HG03280 (cell line): ENCODE measurements around the gene TNRC18.
"Not testable (repeated sequence)": the region's sequence is repeated elsewhere in the genome, so short reads cannot be mapped to it uniquely, and the experiment has no call there.

Experiments used
- ATAC-seq: cut with Tn5 transposase; IDR thresholded peaks from one replicate; pipeline ENCODE4 v1.9.1; 2021; ENCODE audit warnings: mild to moderate bottlenecking, moderate library complexity; ENCODE audit not compliant: unreplicated experiment

The TNRC18 gene

DNA sequence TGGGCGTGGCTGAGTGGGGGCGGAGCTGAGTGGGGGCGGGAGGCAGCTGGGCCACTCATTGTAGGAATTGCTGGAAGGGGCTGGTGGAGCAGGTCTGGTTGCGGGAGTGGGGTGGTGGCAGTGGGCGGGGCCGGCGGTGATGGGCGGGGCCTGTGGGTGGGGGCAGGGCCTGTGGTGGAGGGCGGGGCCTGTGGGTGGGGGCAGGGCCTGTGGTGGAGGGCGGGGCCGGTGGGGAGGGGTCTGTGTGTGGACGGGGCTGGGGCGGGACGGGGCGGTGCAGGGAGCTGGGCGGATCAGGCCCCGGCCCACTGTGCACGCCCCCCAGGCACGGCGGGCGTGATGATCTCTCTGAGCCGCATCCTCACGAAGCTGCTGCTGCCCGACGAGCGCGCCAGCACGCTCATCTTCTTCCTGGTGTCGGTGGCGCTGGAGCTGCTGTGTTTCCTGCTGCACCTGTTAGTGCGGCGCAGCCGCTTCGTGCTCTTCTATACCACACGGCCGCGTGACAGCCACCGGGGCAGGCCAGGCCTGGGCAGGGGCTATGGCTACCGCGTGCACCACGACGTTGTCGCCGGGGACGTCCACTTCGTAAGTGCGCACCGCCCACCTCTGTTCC is 126.9 kb downstream of the TNRC18 start:
- ATAC-seq, result no peak

DNA sequence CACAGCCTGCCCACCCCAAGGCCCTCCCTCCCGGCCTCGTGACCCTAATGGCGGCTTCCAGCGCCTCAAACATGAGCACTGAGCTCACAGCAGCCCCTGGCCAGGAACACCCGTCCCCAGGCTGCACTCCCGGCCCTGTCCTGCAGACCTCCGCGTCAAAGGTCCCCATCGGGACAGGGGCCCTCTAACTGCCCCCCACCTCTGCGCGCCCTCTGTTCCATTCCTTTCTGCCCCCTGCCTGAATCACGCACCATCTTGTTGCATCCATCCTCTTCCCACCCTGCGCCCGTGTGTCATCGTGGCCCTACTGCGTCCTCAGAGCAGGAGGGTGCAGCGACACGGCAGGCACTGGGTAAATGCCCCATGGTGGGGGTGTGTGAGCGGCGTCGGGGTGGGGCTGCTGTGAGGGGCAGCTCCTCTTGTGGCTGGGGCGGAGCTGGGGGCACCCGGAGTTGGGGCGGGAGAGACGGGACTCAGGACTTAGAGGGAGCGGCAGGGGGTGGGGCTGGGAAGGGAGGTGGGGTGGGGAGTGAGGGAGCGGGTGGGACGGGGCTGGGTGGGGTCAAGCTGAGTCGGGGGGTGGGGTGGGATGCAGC is 127.5 kb downstream of the TNRC18 start:
- ATAC-seq, result no peak

DNA sequence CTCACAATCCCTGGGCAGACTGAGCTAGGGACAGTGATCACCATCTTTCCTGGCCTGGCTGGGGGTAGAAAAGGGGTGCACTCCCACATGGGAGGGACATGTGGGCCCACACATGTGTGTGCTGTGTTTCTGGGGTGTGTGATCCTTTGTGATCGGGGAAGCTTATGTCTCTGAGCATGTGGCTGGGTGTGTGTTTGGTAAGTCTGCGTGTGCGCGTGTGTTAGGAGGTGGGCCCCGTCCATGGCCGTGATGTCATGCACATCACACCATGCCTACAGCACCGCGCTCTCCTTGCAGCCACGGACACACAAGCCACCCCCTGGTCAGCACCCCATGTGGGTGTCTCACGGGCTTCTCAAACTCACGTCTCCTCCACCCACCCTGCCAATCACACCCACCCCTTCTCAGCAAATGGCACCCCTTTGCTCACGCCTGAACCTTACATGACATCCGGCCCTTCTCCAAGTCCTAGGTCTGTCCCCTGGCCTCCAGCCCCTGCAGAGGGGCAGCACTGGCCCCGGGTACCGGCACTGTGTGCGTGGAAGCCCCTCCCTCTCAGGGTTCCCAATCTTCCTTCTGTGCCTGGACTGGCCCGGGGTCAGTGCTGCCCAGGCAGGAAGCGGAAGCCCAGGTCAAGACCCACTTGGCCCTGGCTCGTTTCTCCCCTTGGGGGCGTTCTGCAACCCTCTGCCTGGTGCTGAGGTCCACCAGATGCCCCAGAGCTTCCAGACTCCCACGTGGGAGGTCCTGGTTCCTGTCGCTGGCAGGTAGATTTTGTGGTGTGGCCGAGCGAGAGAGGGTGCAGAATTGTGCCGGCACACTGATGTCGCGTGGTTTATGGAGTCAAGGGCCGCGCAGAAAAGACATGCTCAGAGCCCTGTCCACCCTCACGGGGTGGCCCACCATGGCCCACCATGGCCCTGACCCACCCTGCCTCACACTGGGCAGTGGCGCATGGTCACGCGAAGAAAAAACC is 128.3 kb downstream of the TNRC18 start:
- ATAC-seq, result no peak

DNA sequence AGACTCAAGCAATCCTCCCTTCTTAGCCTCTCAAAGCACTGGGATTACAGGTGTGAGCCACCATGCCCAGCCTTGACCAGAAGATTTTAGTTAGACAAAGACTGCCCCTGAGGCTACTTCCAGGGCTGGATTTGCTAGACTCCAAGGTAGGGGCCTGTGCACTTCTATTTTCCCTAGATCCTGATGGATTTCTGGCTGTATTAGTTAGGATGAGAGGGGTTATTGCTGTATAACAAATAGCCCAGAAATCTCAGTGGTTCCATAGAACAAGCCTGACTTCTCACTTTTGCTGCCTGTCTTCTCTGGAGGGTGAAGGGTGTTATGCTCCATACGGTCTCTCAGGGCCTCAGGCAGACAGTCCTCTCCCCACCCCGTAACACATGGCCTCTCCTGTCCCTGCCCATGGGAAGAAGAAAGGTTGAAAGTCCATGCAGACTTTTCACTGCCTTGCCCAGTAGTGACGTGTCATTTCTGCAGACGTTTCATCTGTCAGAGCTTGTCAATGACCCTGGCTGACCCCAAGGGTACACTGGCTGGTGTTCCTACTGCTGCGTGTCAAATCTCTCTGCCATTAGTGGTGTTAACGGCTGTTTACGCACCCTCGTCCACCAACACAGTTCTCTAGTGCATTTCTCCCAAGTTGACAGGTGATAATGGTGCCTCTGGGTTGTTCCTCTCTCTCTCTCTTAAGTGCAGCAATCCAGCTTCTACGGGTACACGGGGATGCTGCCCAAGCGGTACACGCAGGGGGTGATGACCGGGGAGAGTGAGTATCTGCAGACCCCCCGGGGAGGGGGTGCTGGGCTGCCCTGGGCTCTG is 129.3 kb downstream of the TNRC18 start:
- no peak for ATAC-seq

DNA sequence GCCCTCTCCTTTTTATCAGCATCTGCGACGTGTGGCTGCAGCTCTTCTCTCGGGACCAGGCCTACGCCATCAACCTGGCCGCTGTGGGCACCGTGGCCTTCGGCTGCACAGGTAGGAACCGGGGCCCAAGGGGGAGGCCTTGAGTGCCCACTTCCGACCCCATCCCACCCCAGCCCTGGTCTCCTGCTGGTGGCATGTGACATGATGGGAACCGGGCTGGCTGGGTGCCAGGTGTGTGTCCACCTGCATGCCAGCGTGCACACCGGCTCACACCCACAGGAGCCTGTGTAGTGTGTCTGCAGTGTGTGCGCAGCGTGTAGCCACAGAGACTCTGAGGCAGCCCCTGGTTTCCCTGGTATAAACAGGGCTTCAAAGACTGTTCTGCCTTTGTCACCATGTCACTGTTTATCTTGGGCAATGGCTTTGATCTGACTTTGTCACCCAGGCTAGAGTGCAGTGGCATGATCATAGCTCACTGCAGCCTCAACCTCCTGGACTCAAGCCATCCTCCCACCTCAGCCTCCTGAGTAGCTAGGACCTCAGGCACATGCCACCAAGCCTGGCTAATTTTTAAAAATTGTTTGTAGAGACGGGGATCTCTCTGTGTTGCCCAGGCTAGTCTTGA is 131.8 kb downstream of the TNRC18 start:
- not testable (repeated sequence) for ATAC-seq

DNA sequence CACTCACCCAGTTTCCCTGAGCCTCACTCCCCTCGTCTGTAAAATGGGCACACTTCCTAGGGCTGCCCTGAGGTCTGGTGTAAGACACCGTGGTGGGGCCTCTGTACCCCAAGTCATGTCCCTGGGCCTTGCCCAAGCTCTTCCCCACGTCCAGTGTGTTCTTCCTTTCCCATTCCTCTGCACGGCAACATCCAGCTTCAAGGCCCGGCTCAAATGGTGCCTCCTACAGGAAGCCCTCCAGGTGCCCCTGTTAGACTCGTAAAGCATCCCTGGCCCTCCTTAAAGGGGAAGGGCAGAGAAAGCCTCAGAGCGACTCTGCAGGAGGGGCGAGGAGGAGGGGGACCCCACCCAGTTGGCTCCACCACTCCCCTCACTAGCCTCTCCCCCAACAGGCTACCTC is 132.3 kb downstream of the TNRC18 start:
- ATAC-seq, result no peak

DNA sequence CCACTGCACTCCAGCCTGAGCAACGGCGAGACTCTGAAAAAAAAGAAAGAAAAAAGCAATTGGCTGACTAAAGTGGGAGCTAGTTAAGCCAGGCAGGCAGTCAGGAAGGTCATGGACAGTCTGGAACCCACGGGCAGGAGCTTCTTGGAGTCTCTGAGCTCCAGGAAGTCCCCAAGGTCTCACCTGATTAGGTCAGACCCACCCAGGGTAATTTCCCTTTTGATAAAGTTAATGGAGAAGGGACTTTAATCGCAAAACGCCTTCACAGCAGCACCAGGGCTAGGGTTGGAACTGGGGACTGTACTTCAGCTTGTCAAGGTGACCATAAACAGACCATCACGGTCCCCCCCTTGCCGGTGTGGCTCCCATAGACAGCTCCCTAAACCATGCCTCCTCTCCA is 134.3 kb downstream of the TNRC18 start:
- ATAC-seq, result no peak

DNA sequence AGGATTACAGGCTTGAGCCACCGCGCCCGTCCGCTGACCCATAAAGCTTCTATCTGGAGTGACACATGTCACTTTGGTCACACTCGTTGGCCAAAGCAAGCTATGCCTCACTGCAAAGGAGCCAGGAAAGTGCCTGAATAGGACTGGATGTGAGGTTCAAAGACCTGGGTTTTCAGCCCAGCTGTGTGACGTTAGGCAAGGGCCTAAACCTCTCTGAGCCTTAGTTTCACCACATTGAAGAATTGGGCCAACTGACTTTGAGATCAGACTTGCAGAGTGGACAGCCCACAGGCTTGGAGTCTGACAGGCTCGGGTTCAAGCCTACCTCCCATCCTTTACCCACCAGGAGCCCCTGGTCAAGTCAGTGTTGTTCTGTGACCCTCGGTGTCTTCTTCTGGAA is 135.1 kb downstream of the TNRC18 start:
- not testable (repeated sequence) for ATAC-seq

DNA sequence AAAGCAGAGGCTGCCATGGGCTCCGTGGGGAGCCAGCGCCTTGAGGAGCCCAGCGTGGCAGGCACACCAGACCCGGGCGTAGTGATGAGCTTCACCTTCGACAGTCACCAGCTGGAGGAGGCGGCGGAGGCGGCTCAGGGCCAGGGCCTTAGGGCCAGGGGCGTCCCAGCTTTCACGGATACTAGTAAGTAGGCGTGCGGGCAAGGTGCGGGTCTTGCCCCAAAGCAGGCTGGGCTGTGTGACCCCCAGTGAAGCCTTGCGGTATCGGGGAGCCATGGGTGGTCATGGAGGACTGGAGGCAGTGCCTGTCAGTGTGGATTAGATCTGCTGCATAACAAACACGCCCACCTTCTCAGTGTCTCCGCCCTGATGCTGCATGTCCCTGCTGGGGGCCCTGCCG is 135.8 kb downstream of the TNRC18 start:
- no peak for ATAC-seq

DNA sequence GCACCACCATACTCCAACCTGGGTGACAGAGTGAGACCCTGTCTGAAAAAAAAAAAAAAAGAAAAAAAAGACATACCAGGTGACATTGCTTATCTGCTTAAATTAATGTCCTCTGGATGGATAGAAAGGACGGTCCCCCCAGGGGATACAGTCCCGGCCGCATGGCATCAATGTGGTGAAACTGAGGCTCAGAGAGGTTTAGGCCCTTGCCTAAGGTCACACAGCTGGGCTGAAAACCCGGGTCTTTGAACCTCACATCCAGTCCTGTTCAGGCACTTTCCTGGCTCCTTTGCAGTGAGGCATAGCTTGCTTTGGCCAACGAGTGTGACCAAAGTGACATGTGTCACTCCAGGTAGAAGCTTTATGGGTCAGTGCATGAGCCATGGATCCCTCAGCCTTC is 136.3 kb downstream of the TNRC18 start:
- not testable (repeated sequence) for ATAC-seq

DNA sequence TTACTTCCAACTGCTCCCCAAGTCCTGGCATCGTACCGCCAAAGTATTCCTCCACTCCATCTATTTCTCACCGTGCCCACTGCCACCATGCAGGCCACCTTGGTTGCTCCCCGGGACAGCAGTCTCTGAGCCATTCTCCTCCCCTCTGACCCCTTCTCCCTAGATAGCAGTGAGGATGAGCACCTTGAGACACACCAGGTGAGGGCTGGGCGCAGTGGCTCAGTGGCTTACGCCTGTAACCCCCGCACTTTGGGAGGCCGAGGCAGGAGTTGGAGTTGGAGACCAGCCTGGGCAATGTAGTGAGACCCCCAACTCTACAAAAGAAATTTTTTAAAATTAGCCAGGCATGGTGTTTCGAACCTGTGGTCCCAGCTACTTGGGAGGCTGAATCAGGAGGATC is 136.7 kb downstream of the TNRC18 start:
- ATAC-seq, result no peak

DNA sequence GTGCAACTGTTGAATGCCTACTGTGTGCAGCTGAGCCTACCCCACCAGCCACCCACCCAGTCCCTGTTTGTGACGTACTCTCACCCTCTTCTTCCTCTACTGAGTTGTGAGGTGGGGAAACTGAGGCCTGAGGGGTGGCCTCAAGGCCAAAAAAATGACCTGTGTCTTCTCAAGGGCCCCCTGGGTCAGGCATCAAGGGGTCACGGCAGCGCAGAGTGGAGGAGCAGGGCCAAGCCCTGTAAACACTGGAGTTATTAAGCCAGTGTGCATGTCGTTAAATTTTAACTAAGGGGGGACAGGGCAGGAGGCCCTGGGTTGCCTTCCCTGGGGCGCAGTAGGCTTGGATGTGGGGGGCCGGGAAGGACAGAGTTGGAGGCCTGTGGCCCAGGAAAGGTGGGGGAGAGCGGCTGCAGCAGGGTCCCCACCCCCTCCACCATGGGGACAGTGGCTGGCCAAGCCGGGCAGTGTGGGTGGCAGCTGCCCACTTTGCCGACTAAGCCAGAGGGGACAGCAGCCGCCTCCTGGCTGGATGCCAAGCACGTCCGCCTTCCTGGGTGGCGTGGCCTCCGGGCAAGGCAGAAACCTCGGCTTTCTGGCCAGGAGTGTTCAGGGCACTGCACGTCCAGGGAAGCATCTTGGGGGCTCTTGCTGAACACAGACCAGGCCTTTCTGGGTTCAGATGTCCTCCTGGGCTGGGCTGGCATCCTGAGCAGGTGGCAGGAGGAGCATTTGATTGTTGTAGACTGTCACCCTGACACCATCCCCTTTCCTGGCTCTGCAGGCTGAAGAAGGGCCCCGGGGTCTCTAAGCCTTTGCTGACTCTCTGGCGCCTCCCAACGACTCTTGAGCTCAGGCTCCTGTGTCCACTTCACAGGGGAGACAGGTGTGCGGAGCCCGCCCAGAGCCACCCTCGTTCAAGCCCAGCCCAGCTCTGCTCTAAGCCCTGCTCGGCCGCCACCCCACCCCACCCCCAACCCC is 139.0 kb downstream of the TNRC18 start:
- no peak for ATAC-seq

DNA sequence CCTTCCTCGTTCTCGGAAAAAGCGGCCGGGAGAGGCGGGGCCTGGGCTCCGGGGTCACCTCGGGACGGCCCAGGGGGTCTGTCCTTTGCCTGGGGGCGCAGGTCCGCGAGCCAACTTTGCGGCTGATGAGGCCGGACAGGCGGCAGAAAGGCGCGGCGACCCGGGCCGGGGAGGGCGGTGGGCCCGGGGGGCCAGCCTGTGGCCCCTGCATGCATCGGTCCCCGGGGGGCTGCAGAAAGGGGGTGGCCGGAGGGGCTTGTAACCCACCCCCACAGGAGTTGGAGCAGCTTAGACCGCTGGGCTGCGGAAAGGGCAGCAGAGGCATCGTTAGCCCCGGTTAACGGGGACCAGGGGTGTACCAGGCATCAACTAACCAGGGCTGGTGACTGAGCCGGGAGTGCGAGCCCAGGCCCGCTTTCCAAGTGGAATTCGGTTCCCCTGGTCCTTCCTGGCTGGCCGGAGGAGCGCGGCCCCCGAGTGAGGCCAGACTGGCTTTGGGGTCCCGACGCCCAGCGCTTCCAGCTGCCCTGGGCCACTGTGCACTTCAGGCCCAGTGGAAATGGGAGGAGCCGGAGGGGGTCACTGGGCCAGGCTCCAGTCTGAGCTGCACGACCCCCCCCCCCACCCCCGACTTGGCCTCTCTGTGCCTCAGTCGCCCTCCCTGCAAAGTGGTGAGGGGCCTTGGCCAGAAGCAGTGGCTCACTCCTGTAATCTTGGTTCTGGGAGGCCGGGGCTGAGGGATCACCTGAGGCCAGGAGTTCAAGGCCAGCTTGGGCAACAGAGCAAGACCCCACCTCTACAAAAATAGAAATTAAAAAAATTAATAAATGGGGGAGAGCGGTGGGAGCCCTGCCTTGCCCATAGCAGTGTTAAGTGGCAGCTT is 140.0 kb downstream of the TNRC18 start:
- no peak for ATAC-seq

DNA sequence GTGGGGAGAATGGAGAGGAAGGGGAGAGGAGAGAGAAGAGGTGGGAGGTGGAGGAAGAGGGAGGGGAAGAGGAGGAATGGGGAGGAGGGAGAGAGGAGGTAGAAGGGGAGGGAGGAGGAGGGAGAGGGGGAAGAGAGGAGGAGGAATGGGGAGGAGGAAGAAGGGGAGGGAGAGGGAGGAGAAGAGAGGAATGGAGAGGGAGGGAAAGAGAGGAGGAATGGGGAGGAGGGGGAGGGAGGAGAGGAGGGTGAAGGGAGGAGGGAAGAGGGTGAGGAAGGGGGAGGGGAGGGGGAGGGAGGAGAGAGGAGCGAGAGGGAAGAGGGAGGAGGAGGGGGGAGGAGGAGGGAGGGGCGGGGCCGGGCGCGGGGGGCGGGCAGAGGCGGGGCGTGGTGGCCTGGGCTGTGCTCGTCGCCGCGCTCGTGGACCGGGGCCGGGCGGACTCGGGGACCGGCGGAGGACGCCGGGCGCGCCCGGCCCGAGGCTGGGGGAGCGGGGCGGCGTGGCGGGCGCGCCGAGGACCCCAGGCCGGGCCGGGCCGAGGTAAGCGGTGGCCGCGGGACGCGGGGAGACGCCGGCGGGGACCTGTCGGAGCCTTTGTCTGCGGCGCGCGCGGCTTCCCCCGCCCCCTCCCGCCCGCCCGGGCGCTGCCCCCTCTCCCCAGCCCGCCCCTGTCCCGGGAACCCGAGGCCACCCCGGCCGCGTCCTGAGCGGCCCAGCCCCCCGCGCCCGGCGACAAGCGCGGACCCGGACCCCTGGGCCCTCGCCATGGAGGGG is 140.9 kb downstream of the TNRC18 start, which contains the start of gene SLC29A4:
Gene SLC29A4, plus strand, starts transcription at position 401 of the 774 bp plus-strand sequence. CDS start 4,874 bp downstream, outside the sequence.
- ATAC-seq, result no peak

DNA sequence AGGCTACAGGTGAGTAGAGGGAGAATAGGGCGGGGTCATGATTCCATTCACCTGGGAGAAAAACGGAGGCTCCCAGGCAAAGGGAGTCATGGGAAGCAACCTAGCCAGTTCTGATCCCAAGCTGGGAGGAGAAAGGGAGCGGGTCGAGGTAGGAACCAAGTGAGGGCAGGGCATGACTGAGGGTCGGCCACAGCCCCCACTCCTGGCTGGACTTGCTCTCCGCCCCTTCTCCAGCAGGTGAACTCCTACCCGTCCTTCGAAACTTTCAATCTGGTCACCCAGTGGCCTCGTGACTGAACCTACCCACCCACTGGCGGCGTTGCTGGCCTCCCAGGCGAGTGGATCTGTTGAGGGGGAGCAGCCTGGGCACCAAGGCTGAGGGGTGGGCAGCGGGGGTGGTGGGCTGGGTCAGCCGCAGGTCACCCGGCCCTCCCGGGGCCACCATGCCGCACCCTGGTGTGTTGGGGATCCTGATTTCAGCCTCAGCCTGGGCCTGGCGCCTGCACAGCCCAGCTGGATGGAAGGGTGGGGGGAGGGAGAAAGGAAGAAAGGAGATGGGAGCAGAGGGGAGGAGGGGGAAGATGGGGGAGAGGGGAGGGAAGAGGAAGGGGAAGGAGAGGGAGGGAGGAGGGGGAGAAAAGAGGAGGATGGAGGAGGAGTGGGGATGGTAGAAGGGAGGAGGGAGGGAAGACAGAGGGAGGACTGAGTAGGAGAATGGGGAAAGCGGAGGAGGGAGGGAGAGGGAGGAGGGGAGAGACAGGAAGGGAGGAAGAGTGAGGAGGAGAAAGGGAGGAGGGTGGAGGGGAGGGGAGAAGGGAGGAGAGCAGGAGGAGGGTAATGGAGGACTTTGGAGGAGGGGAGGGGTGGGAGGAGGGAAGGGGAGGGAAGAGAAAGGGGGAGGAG is 141.8 kb downstream of the TNRC18 start:
- not testable (repeated sequence) for ATAC-seq

DNA sequence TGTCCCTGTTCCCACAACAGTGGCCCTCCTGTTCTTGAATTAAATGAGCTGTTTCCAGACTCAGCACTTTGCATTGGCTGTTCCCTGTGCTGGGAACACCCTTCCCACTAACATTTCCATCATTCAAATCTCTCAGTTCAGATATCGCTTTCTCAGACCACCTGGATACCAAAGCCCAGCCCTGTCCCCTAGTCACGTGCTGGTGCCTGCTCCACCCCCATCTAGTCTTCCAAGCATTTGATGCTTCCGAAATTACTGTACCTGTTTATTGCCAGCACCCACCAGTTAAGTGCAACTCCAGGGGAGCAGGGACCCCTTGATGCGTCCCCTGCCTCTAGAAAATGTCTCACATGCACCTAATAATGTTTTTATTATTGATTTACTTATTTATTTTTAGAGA is 143.9 kb downstream of the TNRC18 start:
- no peak for ATAC-seq
